GM19351 (cell line): ENCODE data around the gene OTUD4.
"Not testable (repeated sequence)": the region's sequence is repeated elsewhere in the genome, so short reads cannot be mapped to it uniquely, and the experiment has no call there.

Experiments
- ATAC-seq: cut with Tn5 transposase; IDR thresholded peaks from one replicate; pipeline ENCODE4 v1.9.1; 2021; ENCODE audit warnings: mild to moderate bottlenecking, moderate library complexity; ENCODE audit not compliant: unreplicated experiment

Gene OTUD4

DNA sequence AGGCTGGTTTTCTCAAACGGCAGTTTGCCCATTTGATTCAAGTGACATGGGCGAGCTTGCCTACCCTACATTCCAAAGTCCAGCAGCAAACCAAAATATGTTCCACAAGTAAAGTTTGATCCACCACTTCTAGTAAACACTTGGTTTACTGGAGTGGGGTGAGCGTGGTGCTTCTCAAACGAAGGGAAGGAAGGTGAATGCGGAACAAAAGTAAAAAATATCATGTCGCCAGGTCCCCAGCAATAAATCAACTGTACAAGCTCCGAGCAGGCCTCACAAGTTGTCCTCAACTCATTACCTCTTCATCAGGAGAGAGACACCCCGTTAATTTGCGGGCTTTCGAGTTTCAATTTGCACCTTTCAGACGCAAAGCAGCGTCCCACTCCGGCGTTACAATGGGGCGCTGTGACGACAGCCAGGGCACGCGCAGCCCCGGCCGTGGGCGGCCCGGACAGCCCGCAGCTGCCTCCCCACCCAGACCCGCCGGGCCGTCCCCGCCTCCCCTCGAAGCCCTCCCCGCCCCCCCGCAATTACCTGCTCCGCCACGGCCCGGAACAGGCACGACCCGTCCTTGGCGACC lies 1.0 kb downstream of the OTUD4 start:
- ATAC-seq = peak; percentile 42

DNA sequence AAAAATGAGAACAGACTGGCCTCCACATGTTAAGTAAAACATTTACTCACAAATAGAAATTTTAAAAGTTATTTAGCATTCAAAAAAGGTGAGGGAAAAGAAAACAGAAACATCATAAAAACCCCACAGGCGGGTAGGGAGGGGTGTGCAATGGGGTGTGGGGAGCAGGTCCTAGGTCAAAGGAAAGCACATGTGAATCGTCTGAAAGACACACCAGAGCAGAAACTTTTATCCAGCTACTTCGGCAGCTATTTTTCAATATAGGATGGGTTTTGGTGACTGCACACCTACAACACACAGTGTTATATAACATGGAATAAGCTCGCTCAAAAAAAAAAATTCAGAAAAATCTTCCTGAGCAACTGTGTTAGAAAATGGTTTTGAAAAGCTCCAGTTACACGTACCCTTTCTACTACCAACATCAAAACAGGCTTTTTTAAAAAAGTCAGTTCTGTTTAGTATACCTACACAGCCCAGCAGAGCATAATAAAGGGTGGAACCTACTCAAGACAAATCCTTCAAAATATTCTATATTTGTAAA lies 1.6 kb downstream of the OTUD4 start:
- no peak for ATAC-seq

- ATAC-seq = no peak
These were observed 2.4 kb downstream of the OTUD4 start for GRCh38 chr4:145177906-145178538.

- ATAC-seq = no peak
These were observed 2.9 kb downstream of the OTUD4 start for GRCh38 chr4:145177511-145177905.

DNA sequence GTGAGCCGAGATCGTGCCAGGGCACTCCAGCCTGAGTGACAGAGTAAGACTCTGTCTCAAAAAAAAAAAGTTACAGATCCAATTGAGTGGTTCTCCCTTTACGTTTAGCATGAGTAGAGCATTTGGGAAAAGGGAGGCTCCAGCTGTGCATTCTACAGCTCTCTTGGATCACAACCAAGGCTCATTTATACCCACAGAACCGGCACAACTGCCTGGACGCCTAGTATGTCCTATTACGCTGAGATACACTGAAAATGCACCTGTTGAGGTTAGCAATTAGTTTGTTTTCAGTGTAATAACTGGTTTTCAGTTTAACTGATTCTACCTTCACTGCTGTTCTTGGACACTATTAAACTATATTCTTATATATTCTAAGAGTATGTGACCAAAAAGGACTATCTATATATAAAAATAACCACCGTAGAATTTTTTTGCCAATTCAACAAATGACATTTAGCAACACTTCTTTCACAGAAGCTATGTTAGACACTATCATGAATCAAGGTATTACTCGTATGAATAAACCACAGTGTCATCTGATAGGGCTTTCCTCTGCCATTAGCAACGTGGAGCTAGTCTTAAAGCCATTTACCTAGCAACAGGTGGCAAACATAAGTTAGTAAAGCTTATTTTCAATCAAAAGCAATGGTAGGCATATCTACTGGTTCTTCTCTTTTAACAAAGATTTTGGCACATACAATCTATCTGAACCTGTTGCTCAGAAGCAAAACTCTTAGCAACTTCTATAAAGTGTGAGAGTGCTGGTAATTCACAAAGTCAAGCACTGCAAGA lies 3.6 kb downstream of the OTUD4 start:
- no peak for ATAC-seq

DNA sequence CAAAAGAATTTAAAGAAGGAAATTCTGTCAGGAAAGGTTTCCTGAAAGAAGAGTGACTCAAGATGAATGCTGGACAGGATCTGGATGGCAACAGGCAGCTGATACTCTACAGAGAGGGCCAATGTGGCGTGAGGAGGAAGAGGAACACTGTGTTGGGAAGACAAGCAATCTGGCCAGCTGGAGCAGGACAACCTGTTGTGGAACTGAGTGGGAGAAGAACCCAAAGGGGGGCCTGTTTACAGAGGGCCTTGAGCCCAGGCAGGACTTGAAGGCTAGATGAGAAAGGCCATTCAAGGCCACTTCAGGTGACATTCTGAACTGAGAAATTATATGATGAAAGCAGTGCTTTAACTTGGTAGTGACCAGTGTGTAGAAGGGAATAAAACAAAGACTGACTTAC lies 8.5 kb downstream of the OTUD4 start:
- ATAC-seq = no peak

DNA sequence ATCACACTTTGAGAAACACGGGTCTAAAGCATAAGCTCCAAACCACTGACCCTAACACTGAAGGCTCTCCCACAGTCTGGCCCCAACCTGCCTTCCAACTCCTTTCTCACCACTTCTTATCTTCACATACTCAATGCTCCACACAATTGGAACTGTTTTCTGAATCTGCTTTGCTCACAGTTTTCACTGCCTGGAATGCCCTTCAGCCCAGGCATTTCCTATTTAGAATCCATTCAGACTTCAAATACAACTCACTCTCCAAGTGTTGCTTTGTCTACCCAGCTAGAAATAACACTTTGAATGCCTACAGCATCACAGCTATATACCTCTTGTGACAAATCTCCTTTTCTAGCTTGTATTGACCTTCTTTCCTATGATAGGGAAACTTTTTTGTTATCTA lies 10.2 kb downstream of the OTUD4 start:
- no peak for ATAC-seq

DNA sequence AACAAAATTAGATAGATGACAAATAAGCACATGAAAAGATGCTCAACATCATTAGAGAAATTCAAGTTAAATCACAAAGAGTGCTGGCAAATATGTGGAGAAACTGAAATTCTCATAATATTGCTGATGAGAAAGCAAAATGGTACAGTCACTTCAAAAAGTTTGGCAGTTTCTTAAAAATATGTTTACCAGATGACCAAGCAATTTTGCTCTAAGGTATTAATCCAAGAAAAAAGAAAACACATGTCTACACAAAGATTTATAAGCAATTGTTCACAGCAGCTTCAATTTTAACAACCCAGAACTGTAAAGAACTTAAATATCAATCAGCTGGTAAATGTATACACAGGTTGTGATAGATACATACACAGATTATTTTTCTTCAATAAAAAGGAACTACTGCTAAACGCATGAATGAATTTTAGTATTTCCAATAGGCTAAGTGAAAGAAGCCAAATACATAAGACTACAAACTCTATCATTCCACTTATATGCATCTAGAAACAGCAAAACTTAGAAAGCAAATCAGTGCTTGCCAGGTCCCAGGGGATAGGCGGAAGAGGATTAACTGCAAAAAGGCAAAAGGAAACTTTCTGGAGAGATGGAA lies 11.7 kb downstream of the OTUD4 start:
- no peak for ATAC-seq

- no peak for ATAC-seq
These were observed 12.5 kb downstream of the OTUD4 start for GRCh38 chr4:145167887-145168286.

GRCh38 chr4:145161549-145161948 lies 18.8 kb downstream of the OTUD4 start:
- no peak for ATAC-seq

GRCh38 chr4:145156986-145157385 lies 23.4 kb downstream of the OTUD4 start:
- ATAC-seq = no peak

GRCh38 chr4:145155268-145155870 lies 25.0 kb downstream of the OTUD4 start:
- ATAC-seq = no peak

GRCh38 chr4:145154573-145154972 lies 25.8 kb downstream of the OTUD4 start:
- peak; percentile 92 for ATAC-seq

GRCh38 chr4:145153904-145154298 lies 26.5 kb downstream of the OTUD4 start:
- peak; percentile 44 for ATAC-seq

GRCh38 chr4:145153181-145153903 lies 27.0 kb downstream of the OTUD4 start:
- no peak for ATAC-seq

DNA sequence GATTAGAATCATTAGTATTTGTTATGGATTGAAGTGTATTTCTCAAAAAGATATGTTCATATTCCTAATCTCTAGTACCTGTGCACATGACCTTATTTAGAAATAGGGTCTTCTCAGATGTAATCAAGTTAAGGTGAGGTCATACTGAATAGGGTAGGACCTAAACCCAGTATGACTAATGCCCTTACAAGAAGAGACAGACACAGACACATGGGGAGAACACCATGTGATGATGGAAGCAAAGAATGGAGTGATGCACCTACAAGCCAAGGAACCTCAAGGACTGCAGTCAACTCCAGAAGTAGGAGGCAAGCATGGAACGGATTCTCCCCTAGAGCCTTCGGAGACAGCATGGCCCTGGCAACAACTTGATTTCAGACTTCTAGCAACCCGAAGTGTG lies 31.4 kb downstream of the OTUD4 start:
- ATAC-seq = no peak

GRCh38 chr4:145136219-145136618 lies 44.2 kb downstream of the OTUD4 start:
- ATAC-seq = not testable (repeated sequence)

DNA sequence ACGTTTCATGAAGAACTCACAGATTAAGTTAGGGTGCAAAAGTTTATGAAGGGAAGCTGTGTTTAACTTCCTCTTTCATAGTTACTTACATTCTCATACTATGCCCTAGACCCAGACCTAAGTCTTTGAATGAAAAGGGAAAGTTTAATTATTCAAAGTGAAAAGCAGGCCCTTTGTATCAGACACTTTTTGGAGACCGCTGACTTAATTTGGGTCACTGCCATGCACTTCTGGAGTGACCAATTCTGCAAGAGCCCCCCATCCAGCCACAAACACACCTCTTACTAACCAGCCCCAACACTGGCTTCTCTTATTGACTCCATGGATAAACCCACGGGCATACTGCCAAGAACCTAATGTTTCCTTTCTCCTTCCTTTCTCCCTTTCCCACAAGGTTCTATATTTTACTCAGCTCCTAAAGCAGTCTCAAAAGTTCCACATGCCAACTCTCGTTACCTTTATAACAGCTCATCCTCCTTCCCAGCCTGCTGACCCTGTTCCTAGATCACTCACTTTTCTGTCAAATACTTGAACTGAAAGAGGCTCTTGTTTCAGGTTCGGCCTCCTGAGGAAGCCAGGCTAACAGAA lies 47.8 kb downstream of the OTUD4 start:
- ATAC-seq = peak; percentile 85

DNA sequence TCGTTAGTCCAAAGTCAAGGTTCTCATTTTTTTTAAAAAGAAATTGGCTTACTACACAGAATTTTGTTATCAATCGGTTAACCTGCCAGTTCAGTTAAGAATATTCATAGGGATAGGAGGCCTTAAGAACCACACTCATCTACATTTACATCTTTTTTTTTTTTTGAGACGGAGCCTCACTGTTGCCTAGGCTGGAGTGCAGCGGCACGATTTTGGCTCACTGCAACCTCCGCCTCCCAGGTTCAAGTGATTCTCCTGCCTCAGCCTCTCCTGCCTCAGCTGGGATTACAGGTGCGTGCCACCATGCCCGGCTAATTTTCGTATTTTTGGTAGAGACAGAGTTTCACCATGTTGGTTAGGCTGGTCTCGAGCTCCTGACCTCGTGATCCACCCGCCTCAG lies 48.5 kb downstream of the OTUD4 start:
- ATAC-seq = no peak

GRCh38 chr4:145130788-145131399 lies 49.5 kb downstream of the OTUD4 start:
- no peak for ATAC-seq
